Eye (tissue), 1 donor: ENCODE data around the gene UGGT2.
"Not testable (repeated sequence)": the region's sequence is repeated elsewhere in the genome, so short reads cannot be mapped to it uniquely, and the experiment has no call there.

Experiments
- DNase-seq: peaks from one replicate; pipeline ENCODE4 v3.0.0-alpha.2; 2015

Gene UGGT2

GRCh38 chr13:95791084-95791722, 262.0 kb downstream of the UGGT2 start:
- no peak for DNase-seq

- DNase-seq, result not testable (repeated sequence)
These were observed 263.9 kb downstream of the UGGT2 start for GRCh38 chr13:95789315-95789714.

- DNase-seq, result no peak
These were observed 265.1 kb downstream of the UGGT2 start for GRCh38 chr13:95788100-95788463.

- DNase-seq, result no peak
These were observed 265.7 kb downstream of the UGGT2 start for GRCh38 chr13:95787356-95788099.

- no peak for DNase-seq
These were observed 268.3 kb downstream of the UGGT2 start for GRCh38 chr13:95784900-95785290.

GRCh38 chr13:95784161-95784899, 268.9 kb downstream of the UGGT2 start:
- no peak for DNase-seq

- DNase-seq, result no peak
These were observed 269.5 kb downstream of the UGGT2 start for GRCh38 chr13:95783747-95784146.

GRCh38 chr13:95781940-95782339, 271.3 kb downstream of the UGGT2 start:
- DNase-seq, result not testable (repeated sequence)

GRCh38 chr13:95781016-95781415, 272.2 kb downstream of the UGGT2 start:
- no peak for DNase-seq

GRCh38 chr13:95779522-95779921, 273.7 kb downstream of the UGGT2 start:
- DNase-seq, result no peak

GRCh38 chr13:95771905-95772304, 281.3 kb downstream of the UGGT2 start:
- DNase-seq, result no peak

GRCh38 chr13:95763601-95764000, 289.6 kb downstream of the UGGT2 start:
- no peak for DNase-seq

- not testable (repeated sequence) for DNase-seq
These were observed 290.6 kb downstream of the UGGT2 start for GRCh38 chr13:95762626-95763025.

GRCh38 chr13:95756072-95756471, 297.1 kb downstream of the UGGT2 start:
- DNase-seq, result no peak

GRCh38 chr13:95754069-95754468, 299.1 kb downstream of the UGGT2 start:
- DNase-seq, result no peak

- no peak for DNase-seq
These were observed 300.5 kb downstream of the UGGT2 start for GRCh38 chr13:95752677-95753076.
